ENCODE results near the gene MFN1. TPM values are rescaled to one million over a fixed set of nuclear protein-coding genes. Genes with fewer than 3 reads are reported as not detected.

MFN1 gene
- total and polyA plus RNA-seq, 12 donors, result 12.4 to 60.9 (median 41.7) TPM

- no peak for TF ChIP-seq CTCF (IDR thresholded peaks at IDR 0.05)
- no peak for TF ChIP-seq POLR2A (IDR thresholded peaks at IDR 0.05)
- no peak overlapping the region for H3K4me3 ChIP-seq
- peaks cover 0 to 69% of the 10 kb centered on the region in 2 donors for H3K36me3 ChIP-seq (replicated peaks in 1 of 2)
- intact Hi-C loops (cut with DNase I), result no loop called here
- peaks cover 0 to 8% of the 10 kb centered on the region in 2 donors for H3K4me1 ChIP-seq (replicated peaks in 1 of 2)
- H3K27me3 ChIP-seq, result no peaks in the 10 kb centered on the region
- no peak for DNase-seq
- no peaks in the 10 kb centered on the region for H3K9me3 ChIP-seq (replicated peaks in 1 of 3)
- 82 to 100% (median 94%) methylated on average over 1 of the region's 1 CpG for WGBS, 4 donors
- no peak overlapping the region for H3K27ac ChIP-seq
These were observed 17.1 kb upstream of the MFN1 start for GRCh38 chr3:179330438-179330837.

GRCh38 chr3:179332240-179332639, 15.3 kb upstream of the MFN1 start:
- Histone ChIP-seq H3K4me3 (no peak overlapping the region), H3K27me3 (no peaks in the 10 kb centered on the region), H3K36me3 (replicated peaks in 1 of 2) (peaks cover 0 to 59% of the 10 kb centered on the region in 2 donors), H3K4me1 (replicated peaks in 1 of 2) (peaks cover 0 to under 1% of the 10 kb centered on the region in 2 donors), H3K27ac (no peak overlapping the region), H3K9me3 (replicated peaks in 1 of 3) (no peaks in the 10 kb centered on the region)
- DNase-seq, result no peak
- TF ChIP-seq POLR2A (IDR thresholded peaks at IDR 0.05), result no peak
- TF ChIP-seq CTCF (IDR thresholded peaks at IDR 0.05), result no peak
- 90 to 97% (median 93%) methylated on average over 3 to 4 of the region's 4 CpGs for WGBS, 4 donors
- intact Hi-C loops (cut with DNase I), result no loop called here

GRCh38 chr3:179333084-179333483, 14.4 kb upstream of the MFN1 start:
- Histone ChIP-seq H3K36me3 (replicated peaks in 1 of 2) (peaks cover 0 to 57% of the 10 kb centered on the region in 2 donors), H3K27ac (no peak overlapping the region), H3K4me1 (replicated peaks in 1 of 2) (no peaks in the 10 kb centered on the region), H3K9me3 (replicated peaks in 1 of 3) (no peaks in the 10 kb centered on the region), H3K4me3 (no peak overlapping the region), H3K27me3 (no peaks in the 10 kb centered on the region)
- DNase-seq, result no peak
- TF ChIP-seq POLR2A (IDR thresholded peaks at IDR 0.05) (no peak), CTCF (IDR thresholded peaks at IDR 0.05) (no peak)
- WGBS, 4 donors, result 89 to 100% (median 94%) methylated on average over 2 of the region's 2 CpGs
- intact Hi-C loops (cut with DNase I), result no loop called here

GRCh38 chr3:179336345-179336929, 11.1 kb upstream of the MFN1 start:
- Histone ChIP-seq H3K9me3 (replicated peaks in 1 of 3) (no peaks in the 10 kb centered on the region), H3K4me3 (no peak overlapping the region), H3K36me3 (replicated peaks in 1 of 2) (peaks cover 0 to 26% of the 10 kb centered on the region in 2 donors), H3K27me3 (no peaks in the 10 kb centered on the region), H3K27ac (no peak overlapping the region), H3K4me1 (replicated peaks in 1 of 2) (no peaks in the 10 kb centered on the region)
- no peak for DNase-seq
- intact Hi-C loops (cut with DNase I), result no loop called here
- no peak for TF ChIP-seq POLR2A (IDR thresholded peaks at IDR 0.05)
- no peak for TF ChIP-seq CTCF (IDR thresholded peaks at IDR 0.05)
- WGBS, 4 donors, result 35 to 97% (median 50%) methylated on average over 1 of the region's 1 CpG
